Mesenchymal stem cell (in vitro differentiated cells and primary cell): Measurements from ENCODE around the gene KDM4D.

Source experiments
- DNase-seq: peaks from one replicate; pipeline ENCODE4 v3.0.0-alpha.2; 2013
- H2AFZ ChIP-seq: one replicate; pipeline ENCODE4 v1.6.1; 2013; ENCODE audit warnings: low read depth, mild to moderate bottlenecking, control low read depth, inconsistent platforms, low read length, moderate library complexity
- H2AK5ac ChIP-seq: 2 replicates; pipeline ENCODE4 v1.6.1; 2013; ENCODE audit warnings: low read length, moderate library complexity, mild to moderate bottlenecking, inconsistent platforms; ENCODE audit not compliant: severe bottlenecking
- H2BK120ac ChIP-seq: one replicate; pipeline ENCODE4 v1.6.1; 2013; ENCODE audit warnings: low read depth, mild to moderate bottlenecking, inconsistent platforms, low read length, moderate library complexity
- H2BK12ac ChIP-seq, 2 experiments: one replicate each; pipeline ENCODE4 v1.6.1; 2013; ENCODE audit warnings: inconsistent platforms in 2 of 2, low read length in 2 of 2, mild to moderate bottlenecking in 2 of 2, moderate library complexity in 2 of 2, control low read depth in 1 of 2
- H2BK15ac ChIP-seq: one replicate; pipeline ENCODE4 v1.6.1; 2013; ENCODE audit warnings: mild to moderate bottlenecking, low read depth, inconsistent platforms; ENCODE audit not compliant: poor library complexity, severe bottlenecking
- H2BK5ac ChIP-seq: 2 replicates; pipeline ENCODE4 v1.6.1; 2013; ENCODE audit warnings: low read depth, mild to moderate bottlenecking, low read length, control low read depth, inconsistent platforms; ENCODE audit not compliant: poor library complexity, severe bottlenecking
- H3K14ac ChIP-seq, 2 experiments: one replicate each; pipeline ENCODE4 v1.6.1; 2013; ENCODE audit warnings: inconsistent platforms in 2 of 2, low read length in 2 of 2, control low read depth in 1 of 2, mild to moderate bottlenecking in 1 of 2, moderate library complexity in 1 of 2
- H3K18ac ChIP-seq, 2 experiments: one replicate each; pipeline ENCODE4 v1.6.1; 2013; ENCODE audit warnings: inconsistent platforms in 2 of 2, low read length in 2 of 2, control low read depth in 1 of 2, low read depth in 1 of 2, mild to moderate bottlenecking in 1 of 2
- H3K23ac ChIP-seq, 2 experiments: one replicate each; pipeline ENCODE4 v1.6.1; 2013; ENCODE audit warnings: inconsistent platforms in 2 of 2, low read length in 2 of 2, mild to moderate bottlenecking in 2 of 2, moderate library complexity in 2 of 2, control low read depth in 1 of 2
- H3K27ac ChIP-seq: 2 replicates; pipeline ENCODE4 v1.5.1; 2013; ENCODE audit warnings: mild to moderate bottlenecking, moderate library complexity, low read length, control low read depth, inconsistent platforms; ENCODE audit not compliant: poor library complexity, severe bottlenecking
- H3K27me3 ChIP-seq, 2 experiments: 2 replicates each; pipeline versions ENCODE4 v1.6.1 to v1.7.0; 2013; ENCODE audit warnings: low read length in 2 of 2, mild to moderate bottlenecking in 2 of 2, moderate library complexity in 2 of 2, control low read depth in 1 of 2, inconsistent platforms in 1 of 2; ENCODE audit not compliant: control insufficient read depth in 1 of 2, insufficient read depth in 1 of 2
- H3K36me3 ChIP-seq, 2 experiments: 2 replicates each; pipeline versions ENCODE4 v1.6.1 to v1.7.0; 2013; ENCODE audit warnings: low read length in 2 of 2, control low read depth in 1 of 2, inconsistent platforms in 1 of 2, low read depth in 1 of 2, mild to moderate bottlenecking in 1 of 2; ENCODE audit not compliant: insufficient read depth in 2 of 2, control insufficient read depth in 1 of 2
- H3K4ac ChIP-seq, 2 experiments: one replicate each; pipeline ENCODE4 v1.6.1; 2013; ENCODE audit warnings: inconsistent platforms in 2 of 2, low read length in 2 of 2, mild to moderate bottlenecking in 2 of 2, moderate library complexity in 2 of 2, control low read depth in 1 of 2, low read depth in 1 of 2
- H3K4me1 ChIP-seq: 2 replicates; pipeline ENCODE4 v1.6.1; 2013; ENCODE audit warnings: low read depth, low read length, control low read depth; ENCODE audit not compliant: control insufficient read depth, insufficient read depth
- H3K4me2 ChIP-seq: 2 replicates; pipeline ENCODE4 v1.6.1; 2013; ENCODE audit warnings: low read length, mild to moderate bottlenecking, inconsistent platforms; ENCODE audit not compliant: poor library complexity, severe bottlenecking
- H3K4me3 ChIP-seq, 2 experiments: 2 replicates each; pipeline versions ENCODE4 v1.5.1 to v1.7.0; 2013; ENCODE audit warnings: low read length in 2 of 2, mild to moderate bottlenecking in 2 of 2, control low read depth in 1 of 2, low read depth in 1 of 2; ENCODE audit not compliant: insufficient read depth in 1 of 2
- H3K79me1 ChIP-seq: replicated peaks from 2 replicates; pipeline ENCODE4 v1.6.1; 2013; ENCODE audit warnings: mild to moderate bottlenecking, control low read depth, low read length, inconsistent platforms; ENCODE audit not compliant: poor library complexity, severe bottlenecking
- H3K9ac ChIP-seq: 2 replicates; pipeline ENCODE4 v1.7.0; 2013; ENCODE audit warnings: mild to moderate bottlenecking, low read length, moderate library complexity
- H3K9me3 ChIP-seq: 2 replicates; pipeline ENCODE4 v1.7.0; 2013; ENCODE audit warnings: mild to moderate bottlenecking, low read length; ENCODE audit not compliant: control insufficient read depth
- H4K8ac ChIP-seq: one replicate; pipeline ENCODE4 v1.6.1; 2013; ENCODE audit warnings: inconsistent platforms, mild to moderate bottlenecking, low read length, moderate library complexity
- H4K91ac ChIP-seq: one replicate; pipeline ENCODE4 v1.6.1; 2013; ENCODE audit warnings: mild to moderate bottlenecking, low read length, inconsistent platforms
- WGBS: methylation state at CpG from one replicate; pipeline ENCODE4 v1.1.7; 2013; ENCODE audit warnings: mixed read lengths; 5-methylcytosine and 5-hydroxymethylcytosine counted together

The KDM4D gene

DNA sequence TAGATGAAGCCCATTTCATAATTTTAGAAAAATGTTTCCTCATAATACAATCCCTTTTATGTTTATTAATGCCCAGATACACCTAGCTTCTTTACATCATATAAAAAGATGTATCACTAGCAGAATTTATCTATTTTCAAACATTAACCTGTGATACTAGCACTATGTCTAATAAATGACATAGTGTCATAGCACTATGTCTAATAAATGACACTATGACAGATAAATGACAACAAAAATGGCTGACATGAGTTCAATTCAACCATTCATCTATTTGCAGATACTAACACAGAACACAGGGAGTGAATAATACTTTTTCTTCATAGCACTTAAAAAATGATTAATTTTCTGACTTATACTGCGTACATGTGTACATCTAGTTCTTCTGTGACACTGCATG is 32.1 kb downstream of the KDM4D start:
- Histone ChIP-seq H3K9ac (no peak overlapping the region), H2AFZ (no peak overlapping the region), H3K79me1 (no peaks in the 10 kb centered on the region), H4K91ac (no peak overlapping the region), H3K4me3 (no peak overlapping the region), H3K4ac (no peak overlapping the region), H3K18ac (no peak overlapping the region), H3K14ac (no peak overlapping the region), H2BK5ac (no peak overlapping the region), H4K8ac (no peak overlapping the region), H3K4me1 (no peaks in the 10 kb centered on the region), H2BK12ac (no peak overlapping the region), H2BK15ac (no peak overlapping the region), H3K9me3 (peaks cover 7% of the 10 kb centered on the region), H3K4me2 (no peak overlapping the region), H3K27me3 (no peaks in the 10 kb centered on the region), H2AK5ac (no peak overlapping the region), H2BK120ac (no peak overlapping the region), H3K36me3 (no peaks in the 10 kb centered on the region), H3K23ac (no peak overlapping the region), H3K27ac (no peak overlapping the region)
- no peak for DNase-seq
- WGBS = 67% methylated on average over 1 of the region's 1 CpG

GRCh38 chr11:95011376-95011775 is 37.9 kb downstream of the KDM4D start:
- Histone ChIP-seq H3K4me2 (no peak overlapping the region), H3K36me3 (no peaks in the 10 kb centered on the region), H3K4ac (no peak overlapping the region), H3K27ac (no peak overlapping the region), H3K18ac (no peak overlapping the region), H3K4me3 (no peak overlapping the region), H3K9me3 (peaks cover 7% of the 10 kb centered on the region), H3K9ac (no peak overlapping the region), H3K4me1 (no peaks in the 10 kb centered on the region), H3K14ac (no peak overlapping the region), H4K8ac (no peak overlapping the region), H2BK15ac (no peak overlapping the region), H3K27me3 (peaks cover 0 to 4% of the 10 kb centered on the region in 2 experiments), H2AFZ (no peak overlapping the region), H2BK12ac (no peak overlapping the region), H3K79me1 (no peaks in the 10 kb centered on the region), H2BK5ac (no peak overlapping the region), H2AK5ac (no peak overlapping the region), H3K23ac (no peak overlapping the region), H2BK120ac (no peak overlapping the region), H4K91ac (no peak overlapping the region)
- no peak for DNase-seq

DNA sequence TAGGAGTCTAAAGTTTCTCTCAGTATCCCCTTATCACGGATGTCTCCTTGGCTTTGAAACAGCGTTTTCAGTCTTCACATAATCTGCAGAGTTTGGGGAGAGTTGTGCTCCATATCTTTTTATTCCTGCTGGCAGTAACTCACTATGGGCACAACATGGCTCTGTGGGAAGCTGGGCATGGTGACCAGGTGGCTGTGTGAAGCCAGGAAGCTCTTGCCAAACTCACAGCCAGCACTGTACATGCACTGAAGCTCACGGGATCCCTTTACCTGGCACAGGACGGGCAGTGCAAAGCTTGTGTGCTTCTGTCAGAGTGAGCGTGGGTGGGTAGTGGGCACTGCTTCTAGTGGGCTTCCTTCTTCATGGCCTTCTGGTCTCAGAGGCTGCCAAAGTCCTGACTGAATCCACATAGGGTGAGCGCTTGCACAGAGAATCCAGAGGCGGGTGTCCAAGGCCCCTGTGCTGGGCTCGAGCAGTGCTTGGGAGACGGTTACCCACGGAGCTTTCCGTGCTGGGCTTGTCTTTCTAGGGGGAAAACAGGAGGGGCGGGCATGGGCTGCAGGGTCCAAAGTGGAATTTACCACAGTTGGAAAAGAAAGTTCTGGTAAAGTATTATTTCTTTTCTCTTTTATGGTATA is 40.8 kb downstream of the KDM4D start:
- Histone ChIP-seq H3K36me3 (no peaks in the 10 kb centered on the region), H2AFZ (no peak overlapping the region), H3K4ac (no peak overlapping the region), H2AK5ac (no peak overlapping the region), H3K14ac (no peak overlapping the region), H2BK12ac (no peak overlapping the region), H2BK120ac (no peak overlapping the region), H3K27ac (no peak overlapping the region), H2BK15ac (no peak overlapping the region), H4K91ac (no peak overlapping the region), H3K4me2 (no peak overlapping the region), H4K8ac (no peak overlapping the region), H3K23ac (no peak overlapping the region), H3K9me3 (no peaks in the 10 kb centered on the region), H3K27me3 (peaks cover 0 to 4% of the 10 kb centered on the region in 2 experiments), H3K9ac (no peak overlapping the region), H3K79me1 (no peaks in the 10 kb centered on the region), H2BK5ac (no peak overlapping the region), H3K4me3 (no peak overlapping the region), H3K18ac (no peak overlapping the region), H3K4me1 (no peaks in the 10 kb centered on the region)
- no peak for DNase-seq
- 92% methylated on average over 12 of the region's 12 CpGs for WGBS

DNA sequence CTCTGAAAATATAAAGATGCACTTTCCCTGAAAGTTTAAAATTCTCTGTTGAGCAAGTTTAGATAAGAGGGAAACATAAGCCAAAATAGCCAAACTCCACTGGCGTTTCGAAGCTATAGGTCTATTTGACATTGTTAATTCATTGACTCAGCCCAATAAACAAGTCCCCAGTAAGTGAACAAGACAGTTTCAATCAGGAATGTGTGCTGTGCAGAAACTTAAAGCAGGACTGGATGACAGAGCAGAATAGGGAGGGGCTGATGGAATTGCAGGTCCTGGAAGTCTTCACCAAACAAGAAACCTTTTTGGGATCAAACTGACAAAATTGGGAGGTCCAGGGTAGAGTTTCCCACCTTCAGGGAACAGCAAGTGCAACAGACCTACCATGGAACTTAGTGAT is 42.6 kb downstream of the KDM4D start:
- no peak overlapping the region for H4K8ac ChIP-seq
- no peak overlapping the region for H3K4me2 ChIP-seq
- peak overlapping the region; percentile 14 for H2AFZ ChIP-seq
- H3K4me1 ChIP-seq = no peaks in the 10 kb centered on the region
- H3K79me1 ChIP-seq = no peaks in the 10 kb centered on the region
- H2BK5ac ChIP-seq = no peak overlapping the region
- no CpG with 5 or more reads among the region's 2 CpGs for WGBS
- no peak overlapping the region for H3K14ac ChIP-seq
- no peak overlapping the region for H2BK15ac ChIP-seq
- H3K9ac ChIP-seq = no peak overlapping the region
- H2AK5ac ChIP-seq = no peak overlapping the region
- H2BK120ac ChIP-seq = no peak overlapping the region
- H3K4ac ChIP-seq = no peak overlapping the region
- peaks cover 0 to 4% of the 10 kb centered on the region in 2 experiments for H3K27me3 ChIP-seq
- H3K23ac ChIP-seq = no peak overlapping the region
- H4K91ac ChIP-seq = no peak overlapping the region
- H3K27ac ChIP-seq = no peak overlapping the region
- no peak overlapping the region for H2BK12ac ChIP-seq
- DNase-seq = peak; percentile 18
- H3K18ac ChIP-seq = peak overlapping the region in 1 of 2 experiments; percentile 33
- H3K36me3 ChIP-seq = no peaks in the 10 kb centered on the region
- no peaks in the 10 kb centered on the region for H3K9me3 ChIP-seq
- no peak overlapping the region for H3K4me3 ChIP-seq
